ENCODE measurements around the gene CDH4. TPM values are rescaled to one million over a fixed set of nuclear protein-coding genes. Genes with fewer than 3 reads are reported as not detected.

The CDH4 gene
- total RNA-seq, 1 experiment from 2014 or later: not detected

GRCh38 chr20:61684136-61684535 lies 432.1 kb downstream of the CDH4 start:
- H4K20me1 ChIP-seq (ENCODE audit: insufficient read depth, low read depth, low read length): no peaks in the 10 kb centered on the region; the same call in 1 of the 2 replicates
- no peak overlapping the region for H3K4me2 ChIP-seq (ENCODE audit: low read depth, low read length, poor library complexity, severe bottlenecking)

GRCh38 chr20:61684583-61685235 lies 432.6 kb downstream of the CDH4 start:
- Histone ChIP-seq H3K9ac (ENCODE audit: low read length) (no peak overlapping the region), H3K4me1 (ENCODE audit: low read length) (no peaks in the 10 kb centered on the region), H3K27me3 (ENCODE audit: low read length) (no peaks in the 10 kb centered on the region), H3K4me2 (ENCODE audit: low read depth, low read length, poor library complexity, severe bottlenecking) (no peak overlapping the region), H3K9me2 (replicated peaks; ENCODE audit: insufficient read depth, low read length) (no peaks in the 10 kb centered on the region), H2AFZ (ENCODE audit: low read length) (no peak overlapping the region), H3K27ac (ENCODE audit: low read length) (no peak overlapping the region), H3K79me2 (ENCODE audit: low read length) (no peaks in the 10 kb centered on the region), H3K36me3 (ENCODE audit: insufficient read depth, low read length) (no peaks in the 10 kb centered on the region), H3K4me3 (ENCODE audit: low read length) (no peak overlapping the region), H4K20me1 (ENCODE audit: insufficient read depth, low read depth, low read length) (no peaks in the 10 kb centered on the region; the same call in 1 of the 2 replicates), H3K9me3 (ENCODE audit: low read length) (no peaks in the 10 kb centered on the region)
- DNase-seq: no peak

More at GRCh38 chr20:61684136-61684535, 432.1 kb downstream of the CDH4 start:
- Histone ChIP-seq H3K27ac (ENCODE audit: low read length) (no peak overlapping the region), H3K4me3 (ENCODE audit: low read length) (no peak overlapping the region), H3K79me2 (ENCODE audit: low read length) (no peaks in the 10 kb centered on the region), H3K9me2 (replicated peaks; ENCODE audit: insufficient read depth, low read length) (no peaks in the 10 kb centered on the region), H3K27me3 (ENCODE audit: low read length) (no peaks in the 10 kb centered on the region), H3K9me3 (ENCODE audit: low read length) (no peaks in the 10 kb centered on the region), H3K9ac (ENCODE audit: low read length) (no peak overlapping the region), H3K4me1 (ENCODE audit: low read length) (no peaks in the 10 kb centered on the region), H2AFZ (ENCODE audit: low read length) (no peak overlapping the region), H3K36me3 (ENCODE audit: insufficient read depth, low read length) (no peaks in the 10 kb centered on the region)
- DNase-seq: no peak

GRCh38 chr20:61685462-61685861 lies 433.4 kb downstream of the CDH4 start:
- Histone ChIP-seq H2AFZ (ENCODE audit: low read length) (no peak overlapping the region), H3K79me2 (ENCODE audit: low read length) (no peaks in the 10 kb centered on the region), H3K4me1 (ENCODE audit: low read length) (no peaks in the 10 kb centered on the region), H3K27ac (ENCODE audit: low read length) (no peak overlapping the region), H3K9ac (ENCODE audit: low read length) (no peak overlapping the region), H4K20me1 (ENCODE audit: insufficient read depth, low read depth, low read length) (no peaks in the 10 kb centered on the region; the same call in 1 of the 2 replicates), H3K4me3 (ENCODE audit: low read length) (no peak overlapping the region), H3K27me3 (ENCODE audit: low read length) (no peaks in the 10 kb centered on the region), H3K9me2 (replicated peaks; ENCODE audit: insufficient read depth, low read length) (no peaks in the 10 kb centered on the region), H3K36me3 (ENCODE audit: insufficient read depth, low read length) (no peaks in the 10 kb centered on the region), H3K9me3 (ENCODE audit: low read length) (no peaks in the 10 kb centered on the region), H3K4me2 (ENCODE audit: low read depth, low read length, poor library complexity, severe bottlenecking) (no peak overlapping the region)
- DNase-seq: no peak

GRCh38 chr20:61686051-61686936 lies 434.2 kb downstream of the CDH4 start:
- no peaks in the 10 kb centered on the region for H3K27me3 ChIP-seq (ENCODE audit: low read length)
- no peaks in the 10 kb centered on the region; the same call in 1 of the 2 replicates for H4K20me1 ChIP-seq (ENCODE audit: insufficient read depth, low read depth, low read length)
- H3K9ac ChIP-seq (ENCODE audit: low read length): no peak overlapping the region
- DNase-seq: no peak
- H3K4me2 ChIP-seq (ENCODE audit: low read depth, low read length, poor library complexity, severe bottlenecking): no peak overlapping the region
- H3K27ac ChIP-seq (ENCODE audit: low read length): no peak overlapping the region
- no peak overlapping the region for H3K4me3 ChIP-seq (ENCODE audit: low read length)
- H3K4me1 ChIP-seq (ENCODE audit: low read length): no peaks in the 10 kb centered on the region
- no peak overlapping the region for H2AFZ ChIP-seq (ENCODE audit: low read length)
- no peaks in the 10 kb centered on the region for H3K9me2 ChIP-seq (replicated peaks; ENCODE audit: insufficient read depth, low read length)
- H3K79me2 ChIP-seq (ENCODE audit: low read length): no peaks in the 10 kb centered on the region
- H3K9me3 ChIP-seq (ENCODE audit: low read length): no peaks in the 10 kb centered on the region
- no peaks in the 10 kb centered on the region for H3K36me3 ChIP-seq (ENCODE audit: insufficient read depth, low read length)

- H3K4me1 ChIP-seq (ENCODE audit: low read length): no peaks in the 10 kb centered on the region
- no peaks in the 10 kb centered on the region for H3K79me2 ChIP-seq (ENCODE audit: low read length)
- no peak overlapping the region for H3K9ac ChIP-seq (ENCODE audit: low read length)
- H3K4me2 ChIP-seq (ENCODE audit: low read depth, low read length, poor library complexity, severe bottlenecking): no peak overlapping the region
- no peaks in the 10 kb centered on the region for H3K27me3 ChIP-seq (ENCODE audit: low read length)
- no peak for DNase-seq
- no peaks in the 10 kb centered on the region for H3K9me2 ChIP-seq (replicated peaks; ENCODE audit: insufficient read depth, low read length)
- H3K4me3 ChIP-seq (ENCODE audit: low read length): no peak overlapping the region
- H4K20me1 ChIP-seq (ENCODE audit: insufficient read depth, low read depth, low read length): no peaks in the 10 kb centered on the region; the same call in 1 of the 2 replicates
- H2AFZ ChIP-seq (ENCODE audit: low read length): no peak overlapping the region
- H3K36me3 ChIP-seq (ENCODE audit: insufficient read depth, low read length): no peaks in the 10 kb centered on the region
- H3K27ac ChIP-seq (ENCODE audit: low read length): no peak overlapping the region
- H3K9me3 ChIP-seq (ENCODE audit: low read length): no peaks in the 10 kb centered on the region
These were observed 436.4 kb downstream of the CDH4 start for GRCh38 chr20:61688411-61688810.

GRCh38 chr20:61690150-61690549 lies 438.1 kb downstream of the CDH4 start:
- Histone ChIP-seq H3K36me3 (ENCODE audit: insufficient read depth, low read length) (no peaks in the 10 kb centered on the region), H3K9ac (ENCODE audit: low read length) (no peak overlapping the region), H3K27ac (ENCODE audit: low read length) (no peak overlapping the region), H3K4me2 (ENCODE audit: low read depth, low read length, poor library complexity, severe bottlenecking) (no peak overlapping the region), H3K27me3 (ENCODE audit: low read length) (no peaks in the 10 kb centered on the region), H3K4me3 (ENCODE audit: low read length) (no peak overlapping the region), H3K9me3 (ENCODE audit: low read length) (no peaks in the 10 kb centered on the region), H3K9me2 (replicated peaks; ENCODE audit: insufficient read depth, low read length) (no peaks in the 10 kb centered on the region), H4K20me1 (ENCODE audit: insufficient read depth, low read depth, low read length) (no peaks in the 10 kb centered on the region), H3K79me2 (ENCODE audit: low read length) (no peaks in the 10 kb centered on the region), H3K4me1 (ENCODE audit: low read length) (no peaks in the 10 kb centered on the region), H2AFZ (ENCODE audit: low read length) (no peak overlapping the region)
- DNase-seq: no peak

GRCh38 chr20:61690993-61691838 lies 439.2 kb downstream of the CDH4 start:
- Histone ChIP-seq H3K4me3 (ENCODE audit: low read length) (no peak overlapping the region), H4K20me1 (ENCODE audit: insufficient read depth, low read depth, low read length) (no peaks in the 10 kb centered on the region)

GRCh38 chr20:61691978-61692377 lies 439.9 kb downstream of the CDH4 start:
- Histone ChIP-seq H3K9me2 (replicated peaks; ENCODE audit: insufficient read depth, low read length) (no peaks in the 10 kb centered on the region), H3K4me1 (ENCODE audit: low read length) (no peaks in the 10 kb centered on the region), H3K79me2 (ENCODE audit: low read length) (no peaks in the 10 kb centered on the region), H3K4me3 (ENCODE audit: low read length) (no peak overlapping the region), H2AFZ (ENCODE audit: low read length) (no peak overlapping the region), H3K27me3 (ENCODE audit: low read length) (no peaks in the 10 kb centered on the region), H3K27ac (ENCODE audit: low read length) (no peak overlapping the region), H3K9me3 (ENCODE audit: low read length) (no peaks in the 10 kb centered on the region), H3K9ac (ENCODE audit: low read length) (no peak overlapping the region), H4K20me1 (ENCODE audit: insufficient read depth, low read depth, low read length) (no peaks in the 10 kb centered on the region), H3K36me3 (ENCODE audit: insufficient read depth, low read length) (no peaks in the 10 kb centered on the region), H3K4me2 (ENCODE audit: low read depth, low read length, poor library complexity, severe bottlenecking) (no peak overlapping the region)
- DNase-seq: no peak

More at GRCh38 chr20:61690993-61691838, 439.2 kb downstream of the CDH4 start:
- Histone ChIP-seq H2AFZ (ENCODE audit: low read length) (no peak overlapping the region), H3K9ac (ENCODE audit: low read length) (no peak overlapping the region), H3K4me1 (ENCODE audit: low read length) (no peaks in the 10 kb centered on the region), H3K27ac (ENCODE audit: low read length) (no peak overlapping the region), H3K27me3 (ENCODE audit: low read length) (no peaks in the 10 kb centered on the region), H3K9me2 (replicated peaks; ENCODE audit: insufficient read depth, low read length) (no peaks in the 10 kb centered on the region), H3K4me2 (ENCODE audit: low read depth, low read length, poor library complexity, severe bottlenecking) (no peak overlapping the region), H3K79me2 (ENCODE audit: low read length) (no peaks in the 10 kb centered on the region), H3K36me3 (ENCODE audit: insufficient read depth, low read length) (no peaks in the 10 kb centered on the region), H3K9me3 (ENCODE audit: low read length) (no peaks in the 10 kb centered on the region)
- no peak for DNase-seq

Measured in Karpas-422 (cell line).